Upper lobe of left lung (tissue), 6 donors: ENCODE measurements around the gene EMC6. TPM values are rescaled to one million over a fixed set of nuclear protein-coding genes. Genes with fewer than 3 reads are reported as not detected.
A peak's percentile ranks its signal among the peaks of the same experiment; 100 is the strongest.

Source experiments
- ATAC-seq, 2 donors: fragments of 200-7000 bp; cut with Tn5 transposase; one replicate each; pipeline ENCODE4 v1.9.1; 2022; ENCODE audit warnings: mild to moderate bottlenecking in 2 of 2, moderate library complexity in 2 of 2; ENCODE audit not compliant: low FRiP score in 2 of 2
- DNase-seq, 2 donors: peaks; one replicate each; pipeline ENCODE4 v3.0.0-alpha.2; 2019 to 2020
- H3K27ac ChIP-seq, 4 donors: fragments of 200-600 bp; sonication (generic); one replicate each; pipeline ENCODE4 v1.5.1; 2016 to 2019
- H3K27me3 ChIP-seq, 4 donors: fragments of 200-600 bp; sonication (generic); one replicate each; pipeline ENCODE4 v1.5.1; 2017 to 2019
- H3K36me3 ChIP-seq, 4 donors: fragments of 200-600 bp; sonication (generic); one replicate each; pipeline ENCODE4 v1.5.1; 2016 to 2019
- H3K4me1 ChIP-seq, 4 donors: fragments of 200-600 bp; sonication (generic); one replicate each; pipeline ENCODE4 v1.5.1; 2018 to 2019
- H3K4me3 ChIP-seq, 4 donors: fragments of 200-600 bp; sonication (generic); one replicate each; pipeline ENCODE4 v1.5.1; 2017 to 2019; ENCODE audit warnings: mild to moderate bottlenecking in 2 of 4, moderate library complexity in 1 of 4
- H3K9me3 ChIP-seq, 4 donors: fragments of 200-600 bp; sonication (generic); one replicate each; pipeline ENCODE4 v1.5.1; 2018 to 2019
- CTCF ChIP-seq, 6 experiments: fragments of 450-650 bp in 4 of 6; fragments of 200-600 bp in 2 of 6; sonication (generic) in 2 of 6; IDR thresholded peaks; one replicate each; pipeline ENCODE4 v1.5.1; 2016 to 2019; ENCODE audit warnings: antibody characterized with exemption in 6 of 6
- EP300 ChIP-seq, 4 donors: sonication (generic); formaldehyde crosslinking; IDR thresholded peaks; one replicate each; pipeline ENCODE4 v1.5.1; 2017; ENCODE audit warnings: antibody characterized with exemption in 4 of 4, control low read depth in 2 of 4
- POLR2A ChIP-seq, 4 donors: fragments of 450-650 bp; IDR thresholded peaks; one replicate each; pipeline ENCODE4 v1.5.1; 2016 to 2017; ENCODE audit warnings: antibody characterized with exemption in 4 of 4, mild to moderate bottlenecking in 2 of 4
- POLR2AphosphoS5 ChIP-seq, 2 donors: sonication (generic); formaldehyde crosslinking; IDR thresholded peaks; one replicate each; pipeline ENCODE4 v1.5.1; 2017; ENCODE audit warnings: antibody characterized with exemption in 2 of 2
- WGBS, 2 donors: methylation state at CpG; one replicate each; pipeline ENCODE4 v1.1.5; 2017 to 2018; 5-methylcytosine and 5-hydroxymethylcytosine counted together
- total RNA-seq, 6 donors: library from RNA; depleted of rRNA in 4 of 6; stranded (reverse); fragments of >200 nt in 4 of 6; gene quantifications; one replicate each; pipeline versions ENCODE4 v1.1.0 to v1.2.1, GENCODE V29; 2016 to 2021
- donor health status: DM: no; HTN: no; CAD: no; lungs with moderate emphysema.
- donor health status: DM: no; HTN: yes; CAD: no; lungs with severe emphysema.

EMC6 gene
- total RNA-seq, 6 donors from 2014 or later = 9.8 to 38.7 (median 36.5) TPM; not detected in 1

GRCh38 chr17:3656353-3656752, 12.3 kb upstream of the EMC6 start:
- Histone ChIP-seq H3K27me3 (no peaks in the 10 kb centered on the region), H3K27ac (no peak overlapping the region), H3K36me3 (peaks cover 0 to 41% (median 24%) of the 10 kb centered on the region in 4 donors), H3K9me3 (no peaks in the 10 kb centered on the region), H3K4me1 (peaks cover 7 to 10% (median 8%) of the 10 kb centered on the region in 4 donors), H3K4me3 (no peak overlapping the region)
- no peak for ATAC-seq
- 91 to 94% methylated on average over 12 to 14 of the region's 16 CpGs for WGBS, 2 donors
- DNase-seq = peak in 1 of 2 donors; percentile 47
- TF ChIP-seq POLR2A (IDR thresholded peaks at IDR 0.05) (no peak), POLR2AphosphoS5 (IDR thresholded peaks at IDR 0.05) (no peak), CTCF (IDR thresholded peaks at IDR 0.05) (no peak), EP300 (IDR thresholded peaks at IDR 0.05) (no peak)

- peak in 1 of 2 donors; percentile 72 for DNase-seq
- H3K4me3 ChIP-seq = no peak overlapping the region
- 88 to 93% methylated on average over 13 to 16 of the region's 16 CpGs for WGBS, 2 donors
Measured at GRCh38 chr17:3656755-3657587, 11.6 kb upstream of the EMC6 start.

GRCh38 chr17:3657588-3657869, 11.1 kb upstream of the EMC6 start:
- Histone ChIP-seq H3K9me3 (no peaks in the 10 kb centered on the region), H3K27me3 (no peaks in the 10 kb centered on the region), H3K27ac (no peak overlapping the region), H3K36me3 (peaks cover 0 to 53% (median 28%) of the 10 kb centered on the region in 4 donors), H3K4me1 (peaks cover 7 to 10% (median 8%) of the 10 kb centered on the region in 4 donors), H3K4me3 (no peak overlapping the region)
- no peak for ATAC-seq
- 78 to 93% methylated on average over 7 of the region's 7 CpGs for WGBS, 2 donors
- TF ChIP-seq EP300 (IDR thresholded peaks at IDR 0.05) (no peak), POLR2A (IDR thresholded peaks at IDR 0.05) (no peak), POLR2AphosphoS5 (IDR thresholded peaks at IDR 0.05) (no peak), CTCF (IDR thresholded peaks at IDR 0.05) (no peak)
- peak in 1 of 2 donors; percentile 32 for DNase-seq

More at GRCh38 chr17:3656755-3657587, 11.6 kb upstream of the EMC6 start:
- ATAC-seq = no peak
- H3K36me3 ChIP-seq = peaks cover 0 to 47% (median 24%) of the 10 kb centered on the region in 4 donors
- no peak overlapping the region for H3K27ac ChIP-seq
- no peaks in the 10 kb centered on the region for H3K9me3 ChIP-seq
- H3K27me3 ChIP-seq = no peaks in the 10 kb centered on the region
- peaks cover 7 to 10% (median 8%) of the 10 kb centered on the region in 4 donors for H3K4me1 ChIP-seq
- no peak for TF ChIP-seq EP300 (IDR thresholded peaks at IDR 0.05)
- TF ChIP-seq CTCF (IDR thresholded peaks at IDR 0.05) = no peak
- TF ChIP-seq POLR2AphosphoS5 (IDR thresholded peaks at IDR 0.05) = no peak
- no peak for TF ChIP-seq POLR2A (IDR thresholded peaks at IDR 0.05)

- Histone ChIP-seq H3K36me3 (peaks cover 0 to 59% (median 33%) of the 10 kb centered on the region in 4 donors), H3K27me3 (no peaks in the 10 kb centered on the region), H3K27ac (peak overlapping the region in 2 of 4 donors; percentile 46 to 58), H3K4me3 (no peak overlapping the region), H3K9me3 (no peaks in the 10 kb centered on the region), H3K4me1 (peaks cover 7 to 10% (median 8%) of the 10 kb centered on the region in 4 donors)
- ATAC-seq (no peak), DNase-seq (peak in 1 of 2 donors; percentile 77)
- no peak for TF ChIP-seq POLR2A (IDR thresholded peaks at IDR 0.05)
- no peak for TF ChIP-seq POLR2AphosphoS5 (IDR thresholded peaks at IDR 0.05)
- 86 to 88% methylated on average over 25 to 37 of the region's 42 CpGs for WGBS, 2 donors
Measured at GRCh38 chr17:3657874-3658783, 10.5 kb upstream of the EMC6 start.
